NCI-H2196 (cell line): Measurements from ENCODE around the gene IVD.

Experiments used
- DNase-seq: peaks from one replicate; lab custom pipeline; 2025; ENCODE audit not compliant: unreplicated experiment; lab: John Stamatoyannopoulos, UW

Gene IVD

GRCh38 chr15:40456299-40456712 lies 50.7 kb downstream of the IVD start:
- no peak for DNase-seq

- DNase-seq, result no peak
These were observed 51.1 kb downstream of the IVD start for GRCh38 chr15:40456738-40457137.

- no peak for DNase-seq
These were observed 53.1 kb downstream of the IVD start for GRCh38 chr15:40458495-40459371.

- DNase-seq, result no peak
These were observed 53.9 kb downstream of the IVD start for GRCh38 chr15:40459391-40460015.

GRCh38 chr15:40460404-40460803 lies 54.8 kb downstream of the IVD start:
- no peak for DNase-seq

GRCh38 chr15:40461958-40462357 lies 56.4 kb downstream of the IVD start:
- no peak for DNase-seq

GRCh38 chr15:40463279-40463678 lies 57.7 kb downstream of the IVD start:
- no peak for DNase-seq

GRCh38 chr15:40463886-40464545 lies 58.4 kb downstream of the IVD start:
- DNase-seq, result no peak

GRCh38 chr15:40464595-40465185 lies 59.1 kb downstream of the IVD start:
- DNase-seq, result no peak

GRCh38 chr15:40465939-40466338 lies 60.3 kb downstream of the IVD start:
- DNase-seq, result no peak

GRCh38 chr15:40466426-40467260 lies 61.0 kb downstream of the IVD start:
- DNase-seq, result no peak

- DNase-seq, result no peak
These were observed 61.6 kb downstream of the IVD start for GRCh38 chr15:40467261-40467615.

GRCh38 chr15:40468898-40469331 lies 63.3 kb downstream of the IVD start:
- no peak for DNase-seq

GRCh38 chr15:40469776-40470390 lies 64.3 kb downstream of the IVD start:
- no peak for DNase-seq

- DNase-seq, result peak; percentile 42
These were observed 65.0 kb downstream of the IVD start, which contains the start of gene CHST14 for GRCh38 chr15:40470423-40471104. CHST14 (plus strand) TSS chr15:40470984; CDS start chr15:40471214, 230 bp downstream.
